Stimulated activated CD4-positive, alpha-beta T cell treated with anti-CD3 and anti-CD28 coated beads, Interleukin-12 subunit alpha, Interleukin-12 subunit beta, amount 100 ng/mL, for 48 hours (primary cell): ENCODE results near the gene CALML6.
"Not testable (repeated sequence)": the region's sequence is repeated elsewhere in the genome, so short reads cannot be mapped to it uniquely, and the experiment has no call there.

Experiments used
- DNase-seq, 3 donors: peaks; one replicate each; pipeline ENCODE4 v3.0.0-alpha.2; 2020; ENCODE audit warnings: low read depth in 2 of 3, low spot score in 1 of 3

Gene CALML6

GRCh38 chr1:1924849-1925248, 9.8 kb downstream of the CALML6 start:
- no peak for DNase-seq

- DNase-seq = no peak
These were observed 10.6 kb downstream of the CALML6 start for GRCh38 chr1:1925437-1926345.

GRCh38 chr1:1926346-1926811, 11.3 kb downstream of the CALML6 start:
- DNase-seq = no peak

DNA sequence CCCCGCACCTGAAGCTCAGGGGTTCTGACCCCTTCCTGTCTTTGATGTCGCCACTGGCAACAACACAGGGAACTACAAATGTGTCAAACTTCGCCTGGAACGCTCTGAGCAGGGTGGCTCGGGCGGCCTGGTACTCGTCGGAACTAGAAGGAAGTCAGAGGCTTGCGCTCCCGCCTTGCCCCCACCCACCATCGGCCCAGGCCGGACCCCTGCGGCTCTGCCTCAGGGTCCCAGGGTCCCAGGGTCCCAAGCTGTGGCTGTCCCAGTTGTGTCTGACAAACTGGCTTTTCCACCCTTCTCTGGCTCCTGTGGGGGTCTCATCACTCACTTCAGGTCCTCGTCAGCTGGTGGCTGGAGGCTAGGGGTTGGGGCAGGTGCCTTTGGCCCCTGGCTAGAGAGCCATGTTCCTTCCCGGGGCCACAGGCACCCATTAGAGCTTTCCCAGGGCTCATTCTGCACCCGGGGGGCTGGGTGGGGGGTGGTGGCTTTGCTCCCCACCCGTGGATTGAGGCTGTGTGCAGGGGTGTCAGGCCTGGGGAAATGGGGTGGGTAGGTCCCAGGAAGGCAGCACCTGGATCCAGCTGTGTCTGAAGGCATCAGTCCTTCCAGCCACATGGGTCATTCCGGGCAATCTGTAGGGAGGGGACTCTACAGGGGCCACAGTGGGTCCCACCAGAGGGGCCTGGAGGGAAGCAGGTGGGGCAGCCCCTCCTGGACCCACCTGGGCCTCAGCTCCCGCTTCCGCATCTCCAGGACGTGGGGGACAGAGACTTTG, 12.0 kb downstream of the CALML6 start:
- no peak for DNase-seq

DNA sequence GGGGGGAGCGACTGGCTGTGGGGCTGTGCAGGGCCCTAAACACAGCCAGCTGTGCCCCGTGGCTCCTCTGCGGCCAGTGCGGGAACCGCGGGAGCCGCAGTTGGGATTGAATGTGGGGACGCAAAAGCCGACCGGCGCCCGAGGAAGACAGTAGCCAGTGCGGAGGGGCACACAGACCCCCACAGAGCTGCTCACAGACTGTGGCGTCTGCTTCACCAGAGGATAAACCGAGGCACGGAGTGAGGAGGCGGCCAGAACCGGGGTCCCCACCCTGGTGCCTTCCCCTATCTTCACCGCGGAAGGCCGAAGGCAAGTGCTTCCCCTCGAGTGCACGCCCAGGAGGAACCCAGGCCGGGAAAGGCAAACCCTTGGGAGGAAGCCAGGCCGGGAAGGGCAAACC, 12.7 kb downstream of the CALML6 start:
- no peak for DNase-seq

DNA sequence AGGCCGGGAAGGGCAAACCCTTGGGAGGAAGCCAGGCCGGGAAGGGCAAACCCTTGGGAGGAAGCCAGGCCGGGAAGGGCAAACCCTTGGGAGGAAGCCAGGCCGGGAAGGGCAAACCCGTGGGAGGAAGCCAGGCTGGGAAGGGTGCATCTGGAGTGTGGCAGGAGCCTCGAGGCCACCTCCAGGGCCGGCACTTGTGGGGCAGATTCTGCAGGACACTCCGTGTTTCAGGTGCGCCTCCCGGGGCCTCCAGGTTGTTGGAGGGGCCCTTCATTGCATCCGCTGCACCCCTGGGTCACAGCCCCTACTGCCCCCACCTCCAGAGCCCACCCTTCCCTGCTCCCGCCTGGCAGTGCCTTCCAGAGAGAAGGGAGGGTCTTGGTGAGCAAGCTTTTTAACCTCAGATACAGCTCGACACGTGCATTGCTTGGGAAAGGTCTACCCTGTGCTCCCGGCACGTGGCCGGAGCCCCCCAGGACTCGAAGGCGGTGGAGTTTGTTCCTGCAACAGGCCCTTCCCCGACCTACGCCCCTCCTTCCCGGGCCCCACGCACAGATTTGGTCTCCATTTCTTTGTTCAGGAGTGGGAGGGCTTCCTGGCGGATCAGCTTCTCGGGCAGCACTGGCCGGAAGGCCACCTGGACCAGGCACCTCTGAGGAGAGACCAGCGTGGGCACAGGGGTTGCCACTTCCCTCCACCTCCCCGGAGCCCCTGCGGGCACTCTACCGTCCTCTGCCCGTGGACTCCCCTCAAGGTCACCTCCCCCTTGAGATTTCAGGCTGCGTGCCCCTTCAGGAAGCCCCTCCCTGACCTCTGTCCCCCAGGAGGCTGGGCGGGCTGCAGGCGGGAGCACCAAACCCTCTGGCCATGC, 13.4 kb downstream of the CALML6 start:
- no peak for DNase-seq

- no peak for DNase-seq
These were observed 14.1 kb downstream of the CALML6 start for GRCh38 chr1:1929102-1929638.

DNA sequence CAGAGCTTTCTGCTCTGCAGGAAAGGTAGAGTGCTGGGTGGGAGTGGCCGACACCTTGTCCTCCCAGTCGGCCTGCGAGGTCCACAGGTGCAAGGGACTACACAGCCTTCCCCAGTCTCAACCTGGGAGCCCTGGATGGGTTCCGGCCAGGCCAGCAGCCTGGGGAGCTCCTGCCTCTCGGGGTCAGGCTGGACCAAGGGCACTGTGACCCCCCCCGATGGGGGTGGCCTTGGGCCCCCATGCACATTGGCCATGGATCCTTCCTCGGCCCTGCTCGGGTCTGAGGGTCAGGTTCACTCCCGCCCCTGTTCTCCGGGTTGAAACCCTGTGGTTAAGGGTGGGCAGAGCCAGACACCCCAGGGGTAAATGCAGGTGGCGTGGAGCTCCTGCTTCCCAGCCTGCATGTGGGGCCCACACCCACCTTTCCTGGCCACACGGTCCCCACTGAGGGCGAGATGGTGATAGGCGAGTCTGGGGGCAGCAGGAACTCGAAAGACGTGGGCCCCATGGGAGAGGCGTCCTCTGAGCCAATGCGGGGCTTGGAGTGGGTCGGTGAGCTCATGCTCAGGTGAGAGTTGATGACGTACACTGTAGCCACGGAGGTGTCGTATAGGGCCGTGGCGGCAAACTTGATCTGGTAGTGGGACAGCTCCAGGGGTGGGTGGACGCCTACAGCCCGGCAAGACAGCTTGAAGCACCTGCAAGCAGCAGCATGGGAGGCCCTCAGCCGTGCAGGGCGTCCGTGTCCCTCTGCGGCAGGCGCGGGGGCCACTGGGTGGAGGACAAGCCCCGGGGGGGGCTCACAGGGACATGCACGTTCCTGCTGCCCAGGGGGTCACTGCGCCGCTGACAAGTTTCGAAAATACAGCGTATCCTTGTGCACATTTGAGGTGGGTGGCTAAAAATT, 14.8 kb downstream of the CALML6 start:
- no peak for DNase-seq

DNA sequence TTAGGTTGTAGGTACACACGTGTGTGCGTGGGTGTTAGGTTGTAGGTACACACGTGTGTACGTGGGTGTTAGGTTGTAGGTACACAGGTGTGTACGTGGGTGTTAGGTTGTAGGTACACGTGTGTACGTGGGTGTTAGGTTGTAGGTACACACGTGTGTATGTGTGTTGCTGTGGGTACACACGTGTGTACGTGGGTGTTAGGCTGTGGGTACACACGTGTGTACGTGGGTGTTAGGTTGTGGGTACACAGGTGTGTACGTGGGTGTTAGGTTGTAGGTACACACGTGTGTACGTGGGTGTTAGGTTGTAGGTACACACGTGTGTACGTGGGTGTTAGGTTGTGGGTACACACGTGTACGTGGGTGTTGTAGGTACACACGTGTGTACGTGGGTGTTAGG, 19.8 kb downstream of the CALML6 start:
- not testable (repeated sequence) for DNase-seq

GRCh38 chr1:1937061-1937460, 22.0 kb downstream of the CALML6 start:
- DNase-seq = no peak

GRCh38 chr1:1937549-1938275, 22.7 kb downstream of the CALML6 start:
- no peak for DNase-seq

DNA sequence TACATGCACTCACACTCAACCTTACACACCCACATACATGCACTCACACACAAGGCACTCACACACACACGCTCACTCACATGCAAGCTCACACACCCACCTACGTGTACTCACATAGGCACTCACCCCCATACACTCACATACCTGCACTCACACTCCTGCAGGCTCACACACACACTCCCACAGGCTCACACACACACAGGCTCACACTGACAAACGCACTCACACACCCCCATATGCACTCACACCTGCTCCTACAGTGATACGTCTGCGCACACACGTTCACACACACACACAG, 23.2 kb downstream of the CALML6 start:
- no peak for DNase-seq

- no peak for DNase-seq
These were observed 23.7 kb downstream of the CALML6 start for GRCh38 chr1:1938613-1939295.

DNA sequence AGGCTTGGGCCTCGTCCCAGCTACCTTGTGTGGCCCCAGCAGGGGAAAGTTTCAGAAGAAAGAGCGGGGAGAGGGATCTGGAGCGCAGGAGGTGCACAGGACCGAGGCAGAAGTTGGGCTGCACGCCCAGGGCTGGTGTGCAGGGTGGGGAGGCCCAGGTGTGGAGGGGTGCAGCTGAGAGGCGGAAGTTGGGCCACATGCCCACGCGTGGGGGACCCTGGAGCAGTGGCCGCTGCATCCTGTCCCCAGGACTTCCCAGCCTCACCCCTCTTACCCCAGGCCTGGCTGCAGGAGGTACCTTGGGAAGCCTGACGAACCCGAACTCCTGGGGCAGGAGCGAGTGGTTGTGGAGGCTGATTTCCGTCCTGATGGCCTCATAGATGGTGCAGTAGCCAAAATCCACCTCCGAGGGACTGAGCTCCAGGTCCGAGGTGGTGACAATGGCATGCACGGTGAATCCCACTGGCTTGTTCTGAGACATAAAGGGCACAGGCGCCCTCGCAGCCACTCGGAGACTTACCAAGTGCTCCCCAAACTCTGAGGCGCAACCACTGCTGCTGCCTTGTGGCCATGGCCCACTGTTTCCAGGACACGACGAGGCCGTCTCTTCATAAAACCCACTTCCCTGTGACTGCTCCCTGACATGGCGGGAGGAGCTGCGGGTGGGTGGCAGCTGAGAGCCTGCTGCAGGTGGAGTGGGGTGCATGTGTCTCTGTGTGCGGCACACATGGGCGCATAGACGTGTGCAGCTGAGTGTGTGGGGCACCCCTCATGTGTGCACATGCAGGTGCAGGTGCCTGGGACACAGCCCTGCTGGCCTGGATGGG, 24.4 kb downstream of the CALML6 start:
- no peak for DNase-seq

GRCh38 chr1:1940123-1940425, 25.0 kb downstream of the CALML6 start:
- DNase-seq = no peak

- no peak for DNase-seq
These were observed 26.3 kb downstream of the CALML6 start for GRCh38 chr1:1941211-1941841.

DNA sequence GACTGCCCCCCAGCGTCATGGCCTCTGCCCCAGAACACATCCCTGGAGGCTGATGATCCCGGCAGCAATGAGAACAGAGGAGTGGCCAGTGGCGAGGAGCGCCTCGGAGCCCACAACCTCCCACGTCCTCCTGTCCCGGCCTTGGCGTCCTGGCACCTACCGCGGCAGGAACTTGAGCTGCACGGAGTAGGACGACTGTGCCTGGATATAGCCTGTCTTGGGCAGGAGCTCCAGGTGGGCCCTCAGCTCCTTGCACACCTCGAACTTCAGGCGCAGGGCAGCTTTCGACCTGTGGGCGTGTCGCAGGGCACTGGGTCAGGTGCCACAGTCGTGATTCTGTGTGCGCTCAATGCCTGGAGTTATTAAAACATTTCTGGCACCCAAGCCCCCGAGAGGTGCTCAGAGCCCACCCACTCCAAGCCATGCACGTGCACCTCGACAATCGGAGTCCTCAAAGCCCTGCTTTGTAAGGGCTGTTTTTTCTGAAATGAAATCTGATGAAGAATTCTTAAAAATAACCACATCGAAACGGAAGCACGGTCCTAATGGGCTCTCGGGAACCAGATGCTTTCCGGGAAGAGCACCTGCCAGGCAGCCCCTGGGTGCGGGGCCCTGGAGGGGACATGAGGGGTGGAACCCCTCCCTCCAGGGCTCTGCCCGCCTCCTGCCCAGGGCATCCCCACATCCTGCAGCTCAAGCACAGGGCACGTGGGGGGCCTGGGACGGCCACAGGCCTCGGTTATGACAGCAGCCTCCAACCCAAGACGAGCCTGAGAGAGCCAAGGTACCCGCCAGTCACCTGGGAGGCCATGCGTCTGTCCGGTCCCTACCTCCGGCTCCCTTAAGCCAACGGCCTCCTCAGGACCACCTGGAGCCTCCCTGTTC, 27.1 kb downstream of the CALML6 start:
- no peak for DNase-seq
